Panc1 (cell line): ENCODE measurements around the gene CENPP. TPM values are rescaled to one million over a fixed set of nuclear protein-coding genes. Genes with fewer than 3 reads are reported as not detected.

Experiments
- ATAC-seq: fragments of 200-7000 bp; cut with Tn5 transposase; 2 replicates; pipeline ENCODE4 v1.9.1; 2020; ENCODE audit warnings: mild to moderate bottlenecking, moderate library complexity
- BruUV-seq: library from RNA; stranded (reverse); fragments of 400-500 nt; replicated peaks from 2 replicates; lab custom pipeline; 2021; lab: Mats Ljungman, UMichigan
- CTCF ChIA-PET: fragments of 300-600 bp; sonication (Branson Sonifier 250); formaldehyde crosslinking; loops from one replicate; lab custom pipeline; 2022; ENCODE audit warnings: antibody characterized with exemption; lab: Charles Lee
- POLR2A ChIA-PET: fragments of 300-600 bp; sonication (Branson Sonifier 250); formaldehyde crosslinking; loops from one replicate; lab custom pipeline; 2022; ENCODE audit warnings: antibody characterized with exemption; lab: Charles Lee
- DNase-seq: peaks from one replicate; pipeline ENCODE4 v3.0.0-alpha.2; 2010; ENCODE audit warnings: low read depth, low spot score
- H3K27ac ChIP-seq: 2 replicates; pipeline ENCODE4 v1.5.1; 2011; ENCODE audit warnings: mild to moderate bottlenecking, low read length, inconsistent platforms
- H3K27me3 ChIP-seq: fragments of 200-500 bp; sonication (Bioruptor generic); 2 replicates; pipeline ENCODE4 v1.6.0; 2014; ENCODE audit warnings: low read length, inconsistent platforms; ENCODE audit not compliant: control insufficient read depth, insufficient read depth
- H3K36me3 ChIP-seq: fragments of 200-500 bp; sonication (Bioruptor generic); 2 replicates; pipeline ENCODE4 v1.5.1; 2014; ENCODE audit warnings: inconsistent platforms, mild to moderate bottlenecking, low read length, moderate library complexity; ENCODE audit not compliant: control insufficient read depth, insufficient read depth
- H3K4me1 ChIP-seq: 2 replicates; pipeline ENCODE4 v1.5.1; 2011; ENCODE audit warnings: inconsistent platforms, mild to moderate bottlenecking, low read length, moderate library complexity; ENCODE audit not compliant: control insufficient read depth, insufficient read depth
- H3K4me3 ChIP-seq, 2 experiments: 2 replicates each; pipeline ENCODE4 v1.5.1; 2011 to 2012; ENCODE audit warnings: low read depth in 2 of 2, low read length in 2 of 2, mild to moderate bottlenecking in 2 of 2, inconsistent platforms in 1 of 2, moderate library complexity in 1 of 2
- H3K9me3 ChIP-seq: fragments of 200-500 bp; sonication (Bioruptor generic); 2 replicates; pipeline ENCODE4 v1.5.1; 2014; ENCODE audit warnings: low read depth, mild to moderate bottlenecking, inconsistent platforms, low read length, moderate library complexity; ENCODE audit not compliant: control insufficient read depth, insufficient read depth
- CTCF ChIP-seq: fragments of 450-650 bp; IDR thresholded peaks from 2 replicates; pipeline ENCODE4 v1.5.1; 2017; ENCODE audit warnings: mild to moderate bottlenecking
- POLR2AphosphoS5 ChIP-seq: IDR thresholded peaks from 2 replicates; pipeline ENCODE4 v1.6.1; 2012; ENCODE audit warnings: mild to moderate bottlenecking, low read depth, low read length, moderate library complexity
- REST ChIP-seq, 2 experiments: IDR thresholded peaks; 2 replicates each; pipeline ENCODE4 v1.6.1; 2011 to 2012; ENCODE audit warnings: low read depth in 2 of 2, control low read depth in 1 of 2, low read length in 1 of 2, mild to moderate bottlenecking in 1 of 2, moderate library complexity in 1 of 2; ENCODE audit not compliant: insufficient read depth in 1 of 2
- SIN3A ChIP-seq: IDR thresholded peaks from 2 replicates; pipeline ENCODE4 v1.6.1; 2012; ENCODE audit warnings: low read depth, mild to moderate bottlenecking, low read length, moderate library complexity, borderline replicate concordance; ENCODE audit not compliant: insufficient read depth
- TCF7L2 ChIP-seq: IDR thresholded peaks from 2 replicates; pipeline ENCODE4 v1.6.1; 2011; ENCODE audit warnings: mild to moderate bottlenecking, low read depth, low read length, inconsistent platforms
- in situ Hi-C: cut with HindIII; loops from 2 replicates; pipeline ENCODE4 v1.10.0; 2016; ENCODE audit warnings: low sequenced_read_pairs, low pct_unique_long_range_greater_than_20kb
- intact Hi-C: fragments of 100-400 bp; cut with micrococcal nuclease; formaldehyde crosslinking; loops from one replicate; pipeline ENCODE4 v1.10.0; 2022; ENCODE audit not compliant: unreplicated experiment
- total RNA-seq: library from RNA; stranded (reverse); gene quantifications from one replicate; pipeline ENCODE4 v1.2.1, GENCODE V29; 2021; ENCODE audit not compliant: unreplicated experiment

CENPP gene
- total RNA-seq, 1 experiment from 2014 or later, result 6.7 TPM

- Histone ChIP-seq H3K27ac (no peak overlapping the region), H3K4me3 (no peak overlapping the region), H3K36me3 (no peaks in the 10 kb centered on the region), H3K9me3 (no peaks in the 10 kb centered on the region), H3K27me3 (no peaks in the 10 kb centered on the region), H3K4me1 (no peaks in the 10 kb centered on the region)
- no peak for ATAC-seq
- TF ChIP-seq POLR2AphosphoS5 (no peak), CTCF (no peak), REST (IDR thresholded peaks at IDR 0.05; ENCODE audit: insufficient read depth in 1 of 2, low read depth in 2 of 2, low read length in 1 of 2) (no peak), TCF7L2 (no peak), SIN3A (no peak)
- DNase-seq, result no peak
- POLR2A ChIA-PET, result no interaction called here
- CTCF ChIA-PET, result no interaction called here
- BruUV-seq, result no TSS peak
- intact Hi-C loops, result no loop called here
- in situ Hi-C loops, result no loop called here
These were observed 67.9 kb downstream of the CENPP start for GRCh38 chr9:92393686-92394085.

- no peak for TF ChIP-seq CTCF
- TF ChIP-seq TCF7L2, result no peak
- TF ChIP-seq SIN3A, result no peak
- no peak for TF ChIP-seq POLR2AphosphoS5
- TF ChIP-seq REST (IDR thresholded peaks at IDR 0.05; ENCODE audit: insufficient read depth in 1 of 2, low read depth in 2 of 2, low read length in 1 of 2), result no peak
- Histone ChIP-seq H3K27me3 (no peaks in the 10 kb centered on the region), H3K4me3 (no peak overlapping the region), H3K9me3 (no peaks in the 10 kb centered on the region), H3K4me1 (no peaks in the 10 kb centered on the region), H3K27ac (no peak overlapping the region), H3K36me3 (no peaks in the 10 kb centered on the region)
- BruUV-seq, result no TSS peak
- DNase-seq (no peak), ATAC-seq (no peak)
- intact Hi-C loops (no loop called here), in situ Hi-C loops (no loop called here)
- CTCF ChIA-PET, result no interaction called here
- POLR2A ChIA-PET, result no interaction called here
These were observed 69.9 kb downstream of the CENPP start for GRCh38 chr9:92395617-92396016.
